ENCODE data around the gene CCDC40.
"Not testable (repeated sequence)": the region's sequence is repeated elsewhere in the genome, so short reads cannot be mapped to it uniquely, and the experiment has no call there.

CCDC40 gene

GRCh38 chr17:80024206-80024972, 12.1 kb upstream of the CCDC40 start:
- no peak for DNase-seq

- DNase-seq: no peak
These were observed 11.3 kb upstream of the CCDC40 start for GRCh38 chr17:80025140-80025539.

- no peak for DNase-seq
These were observed 10.6 kb upstream of the CCDC40 start for GRCh38 chr17:80025796-80026195.

GRCh38 chr17:80026359-80027042, 9.9 kb upstream of the CCDC40 start:
- no peak for DNase-seq

- DNase-seq: no peak
These were observed 9.4 kb upstream of the CCDC40 start for GRCh38 chr17:80027043-80027435.

GRCh38 chr17:80028030-80028429, 8.4 kb upstream of the CCDC40 start:
- no peak for DNase-seq

GRCh38 chr17:80029258-80029974, 7.0 kb upstream of the CCDC40 start:
- no peak for DNase-seq

- no peak for DNase-seq
These were observed 5.6 kb upstream of the CCDC40 start for GRCh38 chr17:80030730-80031410.

GRCh38 chr17:80031691-80032430, 4.6 kb upstream of the CCDC40 start:
- DNase-seq: no peak

- no peak for DNase-seq
These were observed 3.7 kb upstream of the CCDC40 start for GRCh38 chr17:80032614-80033171.

- no peak for DNase-seq
These were observed 2.6 kb upstream of the CCDC40 start for GRCh38 chr17:80033840-80034239.

GRCh38 chr17:80034791-80035686, 1.4 kb upstream of the CCDC40 start:
- peak; percentile 50 for DNase-seq

- no peak for DNase-seq
These were observed 830 bp upstream of the CCDC40 start, which contains the start of gene TBC1D16 for GRCh38 chr17:80035687-80035936. TBC1D16 (minus strand) TSS chr17:80035872; CDS start chr17:80013547, 22,325 bp downstream.

- peak; percentile 18 for DNase-seq
These were observed 454 bp downstream of the CCDC40 start for GRCh38 chr17:80036715-80037477.

- no peak for DNase-seq
These were observed 7.5 kb downstream of the CCDC40 start for GRCh38 chr17:80043963-80044362.

- no peak for DNase-seq
These were observed 9.3 kb downstream of the CCDC40 start for GRCh38 chr17:80045703-80046102.

GRCh38 chr17:80046709-80047108, 10.3 kb downstream of the CCDC40 start:
- not testable (repeated sequence) for DNase-seq

- no peak for DNase-seq
These were observed 10.7 kb downstream of the CCDC40 start for GRCh38 chr17:80047176-80047575.

GRCh38 chr17:80049986-80050385, 13.5 kb downstream of the CCDC40 start:
- DNase-seq: no peak

- DNase-seq: no peak
These were observed 14.3 kb downstream of the CCDC40 start for GRCh38 chr17:80050706-80051105.
